ENCODE measurements around the gene SLC7A6OS. TPM values are rescaled to one million over a fixed set of nuclear protein-coding genes. Genes with fewer than 3 reads are reported as not detected.

Gene SLC7A6OS
- total RNA-seq, 1 experiment from 2014 or later: 15.8 TPM

DNA sequence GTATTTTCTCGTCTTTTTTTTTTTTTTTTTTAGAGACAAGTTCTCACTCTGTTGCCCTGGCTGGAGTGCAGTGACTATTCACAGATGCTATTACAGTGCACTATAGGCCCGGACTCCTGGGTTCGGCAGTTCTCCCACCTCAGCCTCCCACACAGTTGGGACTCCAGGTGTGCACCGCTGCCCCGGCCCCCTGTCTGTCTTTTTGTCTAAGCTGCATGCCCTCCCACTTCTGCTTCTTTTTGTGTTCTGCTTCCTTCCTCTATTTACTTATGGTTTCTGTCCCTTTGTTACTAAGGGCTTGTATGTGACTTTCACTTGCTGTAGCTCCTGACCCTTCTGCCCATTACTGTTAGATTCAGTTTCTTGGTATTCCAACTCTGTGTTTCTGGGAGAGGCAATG, 25.9 kb downstream of the SLC7A6OS start:
- H3K36me3 ChIP-seq (replicated peaks; ENCODE audit: control insufficient read depth, insufficient read depth, low read length): peaks cover 2% of the 10 kb centered on the region
- H3K27me3 ChIP-seq (ENCODE audit: control insufficient read depth, insufficient read depth, low read length): no peaks in the 10 kb centered on the region
- DNase-seq: no peak
- H3K4me3 ChIP-seq (ENCODE audit: insufficient read depth, low read depth, low read length): no peak overlapping the region

- DNase-seq: no peak
- H3K36me3 ChIP-seq (replicated peaks; ENCODE audit: control insufficient read depth, insufficient read depth, low read length): peaks cover 2% of the 10 kb centered on the region
- H3K4me3 ChIP-seq (ENCODE audit: insufficient read depth, low read depth, low read length): no peak overlapping the region
- H3K27me3 ChIP-seq (ENCODE audit: control insufficient read depth, insufficient read depth, low read length): no peaks in the 10 kb centered on the region
Observed at GRCh38 chr16:68283801-68284598, 26.7 kb downstream of the SLC7A6OS start.

- Histone ChIP-seq H3K36me3 (replicated peaks; ENCODE audit: control insufficient read depth, insufficient read depth, low read length) (peaks cover 2% of the 10 kb centered on the region), H3K4me3 (ENCODE audit: insufficient read depth, low read depth, low read length) (no peak overlapping the region), H3K27me3 (ENCODE audit: control insufficient read depth, insufficient read depth, low read length) (no peaks in the 10 kb centered on the region)
- no peak for DNase-seq
Observed at GRCh38 chr16:68283346-68283745, 27.4 kb downstream of the SLC7A6OS start.

- H3K36me3 ChIP-seq (replicated peaks; ENCODE audit: control insufficient read depth, insufficient read depth, low read length): no peaks in the 10 kb centered on the region; the same call in none of the 2 replicates
Observed at GRCh38 chr16:68282064-68282452, 28.7 kb downstream of the SLC7A6OS start.

GRCh38 chr16:68281368-68282063, 29.2 kb downstream of the SLC7A6OS start:
- Histone ChIP-seq H3K36me3 (replicated peaks; ENCODE audit: control insufficient read depth, insufficient read depth, low read length) (no peaks in the 10 kb centered on the region; the same call in none of the 2 replicates), H3K4me3 (ENCODE audit: insufficient read depth, low read depth, low read length) (no peak overlapping the region), H3K27me3 (ENCODE audit: control insufficient read depth, insufficient read depth, low read length) (no peaks in the 10 kb centered on the region)
- no peak for DNase-seq

More at GRCh38 chr16:68282064-68282452, 28.7 kb downstream of the SLC7A6OS start:
- DNase-seq: no peak
- no peaks in the 10 kb centered on the region for H3K27me3 ChIP-seq (ENCODE audit: control insufficient read depth, insufficient read depth, low read length)
- H3K4me3 ChIP-seq (ENCODE audit: insufficient read depth, low read depth, low read length): no peak overlapping the region

DNA sequence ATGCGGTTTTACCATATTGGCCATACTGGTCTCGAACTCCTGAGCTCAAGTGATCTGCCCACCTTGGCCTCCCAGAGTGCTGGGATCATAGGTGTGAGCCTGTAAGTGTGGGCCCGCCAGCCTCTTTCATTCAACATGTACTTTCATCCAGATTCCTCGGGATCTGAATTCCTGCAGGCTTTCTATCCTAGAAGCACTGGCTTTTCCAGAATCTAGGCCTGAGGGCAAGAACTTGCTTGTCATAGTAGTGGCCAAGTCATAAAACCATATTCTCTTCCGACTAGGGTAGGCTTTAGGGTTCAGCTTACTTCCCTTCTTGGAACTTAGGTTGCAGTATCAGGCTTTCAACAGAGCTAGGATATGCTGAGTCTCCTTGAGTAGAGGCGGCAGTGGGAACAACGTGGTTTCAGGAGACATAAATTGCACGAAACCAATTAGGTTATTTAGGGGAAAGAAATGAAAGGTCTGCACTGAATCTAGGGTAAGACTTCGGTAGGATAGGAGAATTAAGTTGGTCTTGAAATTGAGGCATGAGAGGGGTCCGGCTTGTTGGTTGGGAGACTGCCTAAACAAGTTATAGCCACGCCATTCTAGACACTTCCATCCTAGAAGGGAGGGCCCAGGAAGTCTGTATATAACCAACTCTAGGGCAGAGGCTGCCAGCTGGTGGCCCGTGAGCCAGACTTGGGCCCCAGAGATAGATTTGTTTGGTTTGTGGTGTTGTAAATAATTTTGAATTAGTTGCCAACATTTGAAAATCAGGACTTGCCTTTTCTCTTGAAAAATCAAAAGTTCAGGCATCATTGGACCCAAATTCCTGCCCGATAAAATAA, 30.8 kb downstream of the SLC7A6OS start:
- Histone ChIP-seq H3K36me3 (replicated peaks; ENCODE audit: control insufficient read depth, insufficient read depth, low read length) (no peaks in the 10 kb centered on the region; the same call in none of the 2 replicates), H3K4me3 (ENCODE audit: insufficient read depth, low read depth, low read length) (no peak overlapping the region), H3K27me3 (ENCODE audit: control insufficient read depth, insufficient read depth, low read length) (no peaks in the 10 kb centered on the region)
- no peak for DNase-seq

GRCh38 chr16:68276223-68276622, 34.5 kb downstream of the SLC7A6OS start:
- H3K27me3 ChIP-seq (ENCODE audit: control insufficient read depth, insufficient read depth, low read length): no peaks in the 10 kb centered on the region
- peaks cover 7% of the 10 kb centered on the region for H3K36me3 ChIP-seq (replicated peaks; ENCODE audit: control insufficient read depth, insufficient read depth, low read length)
- no peak for DNase-seq
- no peak overlapping the region for H3K4me3 ChIP-seq (ENCODE audit: insufficient read depth, low read depth, low read length)

GRCh38 chr16:68275611-68276191, 35.0 kb downstream of the SLC7A6OS start:
- Histone ChIP-seq H3K4me3 (ENCODE audit: insufficient read depth, low read depth, low read length) (no peak overlapping the region), H3K27me3 (ENCODE audit: control insufficient read depth, insufficient read depth, low read length) (no peaks in the 10 kb centered on the region), H3K36me3 (replicated peaks; ENCODE audit: control insufficient read depth, insufficient read depth, low read length) (peaks cover 7% of the 10 kb centered on the region)
- no peak for DNase-seq

GRCh38 chr16:68274441-68274840, 36.3 kb downstream of the SLC7A6OS start:
- peaks cover 7% of the 10 kb centered on the region for H3K36me3 ChIP-seq (replicated peaks; ENCODE audit: control insufficient read depth, insufficient read depth, low read length)
- no peaks in the 10 kb centered on the region for H3K27me3 ChIP-seq (ENCODE audit: control insufficient read depth, insufficient read depth, low read length)
- no peak overlapping the region for H3K4me3 ChIP-seq (ENCODE audit: insufficient read depth, low read depth, low read length)

DNA sequence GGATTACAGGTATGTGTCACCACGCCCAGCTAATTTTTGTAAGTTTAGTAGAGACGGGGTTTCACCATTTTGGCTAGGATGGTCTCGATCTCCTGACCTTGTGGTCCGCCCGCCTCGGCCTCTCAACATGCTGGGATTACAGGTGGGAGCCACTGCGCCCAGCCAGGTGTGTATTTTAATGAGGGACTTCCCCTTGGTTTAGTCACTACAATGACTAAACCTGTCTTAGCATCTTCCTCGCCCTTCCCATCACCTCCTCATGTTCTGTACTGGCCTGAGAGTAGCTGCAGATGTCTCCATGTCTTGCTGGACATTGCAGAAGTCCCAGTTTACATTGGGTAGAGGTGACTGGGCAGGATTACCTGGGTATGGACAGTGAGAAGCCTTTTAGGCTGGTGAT, 36.9 kb downstream of the SLC7A6OS start:
- Histone ChIP-seq H3K36me3 (replicated peaks; ENCODE audit: control insufficient read depth, insufficient read depth, low read length) (peaks cover 7% of the 10 kb centered on the region), H3K27me3 (ENCODE audit: control insufficient read depth, insufficient read depth, low read length) (no peaks in the 10 kb centered on the region), H3K4me3 (ENCODE audit: insufficient read depth, low read depth, low read length) (no peak overlapping the region)
- no peak for DNase-seq

More at GRCh38 chr16:68274441-68274840, 36.3 kb downstream of the SLC7A6OS start:
- no peak for DNase-seq

DNA sequence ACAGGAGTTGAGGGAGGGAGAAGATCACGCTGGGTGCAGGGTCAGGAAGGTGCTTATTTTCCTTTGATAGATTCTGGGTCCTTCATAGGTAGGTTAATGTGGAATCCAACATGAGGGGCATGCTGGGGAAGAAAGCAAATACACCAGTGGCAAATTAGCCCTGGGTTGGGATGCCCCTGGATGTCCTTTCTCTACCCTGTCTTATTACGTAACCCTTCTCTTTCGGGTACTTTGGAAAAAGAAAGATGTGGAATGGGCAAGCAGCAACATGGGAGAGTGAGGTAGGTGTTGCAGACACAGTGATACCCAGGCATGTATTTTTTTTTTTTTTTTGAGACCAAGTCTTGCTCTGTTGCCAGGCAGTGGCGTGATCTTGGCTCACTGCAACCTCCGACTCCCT, 37.3 kb downstream of the SLC7A6OS start:
- no peak overlapping the region for H3K4me3 ChIP-seq (ENCODE audit: insufficient read depth, low read depth, low read length)
- no peaks in the 10 kb centered on the region for H3K27me3 ChIP-seq (ENCODE audit: control insufficient read depth, insufficient read depth, low read length)
- no peak for DNase-seq
- peaks cover 7% of the 10 kb centered on the region for H3K36me3 ChIP-seq (replicated peaks; ENCODE audit: control insufficient read depth, insufficient read depth, low read length)

DNA sequence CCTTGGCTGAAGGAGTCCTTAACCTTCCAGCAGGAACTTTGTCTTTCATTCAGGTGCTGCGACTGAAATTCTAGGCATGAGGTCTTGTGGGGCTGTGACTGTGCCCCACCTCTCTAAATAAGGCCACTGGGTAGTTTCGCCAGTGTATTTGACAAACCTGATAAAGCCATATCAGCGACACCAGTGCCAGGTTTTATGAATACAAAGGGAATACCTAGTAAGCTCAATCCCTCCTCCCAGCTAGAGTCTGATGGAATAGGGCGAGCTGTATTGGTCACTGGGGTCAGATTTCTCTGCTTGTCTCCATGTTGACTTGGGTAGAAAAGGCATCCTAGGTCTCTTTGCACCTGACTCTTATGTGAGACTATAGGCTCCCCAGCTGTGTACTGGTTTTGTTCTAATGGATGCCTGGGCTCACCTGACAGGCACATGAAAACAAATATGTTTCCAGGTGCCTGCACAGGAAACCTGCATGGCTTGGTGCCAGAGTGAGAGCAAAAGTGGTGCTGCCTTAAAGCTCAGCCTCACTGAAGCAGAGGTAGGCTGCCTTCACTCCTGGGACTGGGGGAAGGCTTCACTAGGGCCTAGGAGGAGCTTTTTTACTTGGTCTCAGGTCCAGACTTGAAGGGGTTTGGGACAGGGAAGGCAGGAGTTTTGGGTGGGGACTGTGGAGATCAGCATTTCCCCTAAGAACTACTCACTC, 38.1 kb downstream of the SLC7A6OS start:
- H3K36me3 ChIP-seq (replicated peaks; ENCODE audit: control insufficient read depth, insufficient read depth, low read length): peaks cover 7% of the 10 kb centered on the region

DNA sequence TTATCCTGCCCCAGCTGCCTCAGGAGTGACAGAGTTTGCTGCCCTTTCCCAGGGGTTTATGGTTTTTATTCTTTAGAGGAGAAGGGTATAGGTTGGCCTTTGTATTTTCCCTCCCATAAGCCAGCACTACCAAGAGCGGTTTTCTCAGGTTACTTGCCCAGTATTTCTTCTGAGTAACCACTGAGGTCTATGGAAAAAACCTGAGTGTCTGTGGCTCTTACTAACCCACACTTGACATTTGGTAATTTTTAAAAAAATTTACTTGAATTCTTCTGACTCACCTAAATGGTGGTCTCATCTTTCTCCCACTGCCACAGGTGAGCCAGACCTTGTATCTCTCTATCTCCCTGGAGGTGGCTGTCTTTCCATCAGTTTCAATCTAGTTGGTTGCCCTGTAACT, 40.4 kb downstream of the SLC7A6OS start:
- H3K27me3 ChIP-seq (ENCODE audit: control insufficient read depth, insufficient read depth, low read length): no peaks in the 10 kb centered on the region
- no peak overlapping the region for H3K4me3 ChIP-seq (ENCODE audit: insufficient read depth, low read depth, low read length)
- DNase-seq: no peak
- peaks cover 7% of the 10 kb centered on the region for H3K36me3 ChIP-seq (replicated peaks; ENCODE audit: control insufficient read depth, insufficient read depth, low read length)

More for the DNA sequence above, 38.1 kb downstream of the SLC7A6OS start:
- no peaks in the 10 kb centered on the region for H3K27me3 ChIP-seq (ENCODE audit: control insufficient read depth, insufficient read depth, low read length)
- no peak overlapping the region for H3K4me3 ChIP-seq (ENCODE audit: insufficient read depth, low read depth, low read length)
- DNase-seq: no peak

- no peak for DNase-seq
- Histone ChIP-seq H3K4me3 (ENCODE audit: insufficient read depth, low read depth, low read length) (no peak overlapping the region), H3K27me3 (ENCODE audit: control insufficient read depth, insufficient read depth, low read length) (peaks cover 1% of the 10 kb centered on the region; the same call in 1 of the 2 replicates), H3K36me3 (replicated peaks; ENCODE audit: control insufficient read depth, insufficient read depth, low read length) (peaks cover 6% of the 10 kb centered on the region)
Observed at GRCh38 chr16:68269793-68270192, 41.0 kb downstream of the SLC7A6OS start.
